NCI-H146 (cell line): ENCODE data around the gene ZNF48.

Experiments
- DNase-seq: peaks from one replicate; lab custom pipeline; 2025; lab: John Stamatoyannopoulos, UW

ZNF48 gene

DNA sequence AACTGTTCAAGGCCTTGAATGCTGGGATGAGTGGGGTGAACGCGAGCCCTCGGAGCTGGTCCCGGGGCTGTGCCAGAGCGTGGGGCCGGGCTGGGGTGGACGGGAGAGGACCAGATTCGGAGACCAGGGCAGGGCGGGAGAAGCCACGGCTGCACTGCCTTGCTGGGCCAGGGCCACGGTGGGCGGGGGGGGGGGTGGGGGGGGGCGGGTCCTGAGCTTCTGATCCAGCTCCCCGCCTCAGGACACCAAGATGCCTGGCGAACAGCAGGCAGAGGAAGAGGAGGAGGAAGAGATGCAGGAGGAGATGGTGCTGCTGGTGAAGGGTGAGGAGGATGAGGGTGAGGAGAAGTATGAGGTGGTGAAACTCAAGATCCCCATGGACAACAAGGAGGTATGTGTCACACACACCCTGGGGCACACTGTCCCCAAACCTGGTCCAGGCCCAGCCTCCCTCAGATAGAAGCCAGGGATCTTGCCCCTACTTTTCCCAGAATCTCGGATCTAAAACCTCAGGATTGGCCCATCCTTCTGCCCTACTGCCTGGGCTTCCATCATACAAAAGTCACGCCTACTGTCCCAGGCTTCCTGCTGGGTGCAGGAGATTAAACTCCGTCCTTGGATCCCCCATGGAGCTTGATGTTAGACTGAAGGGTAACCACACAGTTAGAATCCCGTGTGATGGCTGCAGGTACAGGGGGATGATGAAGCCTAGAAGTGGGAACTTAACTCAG is 12.7 kb downstream of the ZNF48 start:
- peak; percentile 41 for DNase-seq

GRCh38 chr16:30409125-30410060 is 14.2 kb downstream of the ZNF48 start:
- peak; percentile 87 for DNase-seq

GRCh38 chr16:30413112-30413806 is 18.0 kb downstream of the ZNF48 start:
- no peak for DNase-seq

- DNase-seq, result no peak
Measured at GRCh38 chr16:30414159-30414558, 18.9 kb downstream of the ZNF48 start.

DNA sequence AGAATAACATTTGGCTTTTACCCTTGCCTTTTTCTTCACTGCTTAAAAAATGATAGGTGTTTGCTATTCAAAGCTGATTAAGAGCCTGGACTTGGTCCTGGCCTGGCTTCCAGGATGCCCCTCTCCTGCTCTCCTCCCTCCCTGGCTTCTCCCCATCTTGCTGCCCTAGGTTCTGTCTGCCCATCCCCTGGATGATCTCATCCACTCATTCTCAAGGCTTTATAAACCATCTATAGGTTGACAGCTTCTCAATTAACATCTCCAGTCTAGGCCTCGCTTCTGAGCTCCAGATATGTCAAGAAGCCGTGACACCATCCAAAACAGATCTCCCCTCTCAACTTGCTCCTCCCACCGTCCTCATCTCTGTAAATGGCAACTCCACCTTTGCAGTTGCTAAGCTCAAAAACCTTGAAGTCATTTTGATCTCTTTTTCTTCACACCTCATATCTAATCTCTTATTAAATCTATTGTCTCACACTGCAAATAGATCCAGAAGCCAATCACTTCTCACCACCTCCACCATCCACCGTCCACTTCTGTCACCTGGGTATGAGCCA is 20.9 kb downstream of the ZNF48 start:
- no peak for DNase-seq

- peak; percentile 51 for DNase-seq
Measured at GRCh38 chr16:30416624-30417528, 21.7 kb downstream of the ZNF48 start.

DNA sequence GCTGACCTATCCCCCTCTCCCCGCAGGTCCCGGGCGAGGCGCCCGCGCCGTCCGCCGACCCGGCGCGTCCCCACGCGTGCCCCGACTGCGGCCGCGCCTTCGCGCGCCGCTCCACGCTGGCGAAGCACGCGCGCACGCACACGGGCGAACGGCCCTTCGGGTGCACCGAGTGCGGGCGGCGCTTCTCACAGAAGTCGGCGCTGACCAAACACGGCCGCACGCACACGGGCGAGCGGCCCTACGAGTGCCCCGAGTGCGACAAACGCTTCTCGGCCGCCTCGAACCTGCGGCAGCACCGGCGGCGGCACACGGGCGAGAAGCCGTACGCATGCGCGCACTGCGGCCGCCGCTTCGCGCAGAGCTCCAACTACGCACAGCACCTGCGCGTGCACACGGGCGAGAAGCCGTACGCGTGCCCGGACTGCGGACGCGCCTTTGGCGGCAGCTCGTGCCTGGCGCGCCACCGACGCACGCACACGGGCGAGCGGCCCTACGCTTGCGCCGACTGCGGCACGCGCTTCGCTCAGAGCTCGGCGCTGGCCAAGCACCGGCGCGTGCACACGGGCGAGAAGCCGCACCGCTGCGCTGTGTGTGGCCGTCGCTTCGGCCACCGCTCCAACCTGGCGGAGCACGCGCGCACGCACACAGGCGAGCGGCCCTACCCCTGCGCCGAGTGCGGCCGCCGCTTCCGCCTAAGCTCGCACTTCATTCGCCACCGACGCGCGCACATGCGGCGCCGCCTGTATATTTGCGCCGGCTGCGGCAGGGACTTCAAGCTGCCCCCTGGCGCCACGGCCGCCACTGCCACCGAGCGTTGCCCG is 22.5 kb downstream of the ZNF48 start:
- peak; percentile 96 for DNase-seq

DNA sequence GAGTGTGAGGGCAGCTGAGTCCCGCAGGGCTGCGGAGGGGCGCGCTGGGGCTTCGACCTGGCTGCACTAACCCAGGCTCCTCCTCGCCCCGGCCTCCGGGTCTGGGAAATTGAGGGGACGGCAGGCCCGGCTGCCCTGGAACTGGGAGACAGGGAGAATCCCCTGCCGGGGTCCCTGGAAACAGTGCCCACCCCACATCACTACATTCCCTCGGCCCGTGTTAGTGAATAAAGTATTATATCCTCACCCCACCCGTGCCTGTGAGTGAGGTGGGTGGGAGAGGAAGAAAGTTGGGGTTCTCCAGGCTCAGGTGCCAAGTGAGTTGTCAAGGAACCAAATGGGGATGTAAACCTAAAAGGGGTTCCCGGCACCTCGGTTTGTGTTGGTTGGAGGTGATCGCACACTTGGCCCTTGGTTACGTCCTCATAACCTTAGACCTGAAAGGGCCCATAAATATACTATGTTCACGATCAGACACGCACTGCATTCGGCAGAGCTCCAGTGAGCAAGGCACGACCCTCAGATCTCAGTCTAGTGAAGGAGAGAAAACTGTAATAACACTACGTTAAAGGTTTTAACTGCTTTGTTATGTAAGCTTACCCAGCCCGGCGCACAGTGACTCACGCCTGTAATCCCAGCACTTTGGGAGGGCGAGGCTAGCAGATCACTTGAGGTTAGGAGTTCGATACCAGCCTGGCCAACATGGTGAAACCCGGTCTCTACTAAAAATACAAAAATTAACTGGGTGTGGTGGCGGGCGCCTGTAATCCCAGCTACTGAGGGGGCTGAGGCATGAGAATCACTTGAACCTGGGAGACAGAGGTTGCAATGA is 23.3 kb downstream of the ZNF48 start:
- DNase-seq, result no peak

GRCh38 chr16:30421010-30421409 is 25.8 kb downstream of the ZNF48 start:
- DNase-seq, result no peak

DNA sequence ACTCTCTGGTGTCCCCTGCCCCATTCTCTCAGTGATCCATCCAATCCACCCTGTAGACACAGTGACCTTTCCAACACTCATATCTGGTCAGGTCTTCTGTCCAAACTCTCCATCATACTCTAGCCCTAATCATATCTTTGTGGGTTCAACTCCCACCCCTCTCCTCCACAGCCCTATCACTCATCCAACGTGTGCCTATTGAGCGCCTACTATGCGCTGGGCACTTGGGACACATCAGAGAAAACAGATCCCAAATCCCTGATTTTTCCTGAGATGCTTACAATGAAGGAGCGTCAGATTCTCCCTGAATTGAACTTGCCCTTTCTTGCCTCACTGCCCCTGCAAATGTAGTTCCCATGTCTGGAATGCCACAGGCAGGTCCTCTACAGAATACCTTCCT is 32.8 kb downstream of the ZNF48 start:
- DNase-seq, result no peak

GRCh38 chr16:30429418-30429677 is 34.1 kb downstream of the ZNF48 start:
- DNase-seq, result no peak

- DNase-seq, result peak; percentile 100
Measured at GRCh38 chr16:30429678-30430427, 34.6 kb downstream of the ZNF48 start, which contains the start of gene DCTPP1. Gene DCTPP1 (minus strand): TSS chr16:30430030. CDS start chr16:30429980, 50 bp downstream.

DNA sequence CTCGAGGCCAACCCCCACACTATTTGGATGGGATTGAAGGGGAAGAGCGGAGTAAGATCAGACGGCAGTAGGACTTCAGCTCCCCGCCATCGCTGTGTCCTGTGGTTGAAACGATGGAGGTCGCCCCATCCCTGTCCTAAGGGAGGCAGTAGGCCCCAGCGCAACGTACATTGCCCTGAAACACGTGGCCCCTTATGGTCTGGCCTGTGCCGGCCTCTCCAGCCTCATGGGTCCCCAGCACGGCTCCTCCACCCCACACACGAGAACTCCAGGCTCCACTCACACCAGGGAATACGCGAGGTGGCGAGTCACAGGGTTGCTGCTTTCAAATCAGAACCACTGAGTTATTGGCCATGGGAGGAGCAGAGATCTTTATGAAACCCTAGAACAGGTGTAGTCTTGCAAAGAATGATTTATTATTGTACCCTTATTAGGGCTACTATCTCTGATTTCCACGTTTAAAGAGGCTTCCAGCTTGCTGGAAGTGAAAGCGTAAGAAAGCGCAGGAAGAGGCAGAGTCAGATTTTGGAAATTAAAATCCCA is 35.3 kb downstream of the ZNF48 start:
- no peak for DNase-seq

- DNase-seq, result no peak
Measured at GRCh38 chr16:30434852-30435251, 39.6 kb downstream of the ZNF48 start.

- DNase-seq, result peak; percentile 70
Measured at GRCh38 chr16:30437511-30438046, 42.4 kb downstream of the ZNF48 start.

DNA sequence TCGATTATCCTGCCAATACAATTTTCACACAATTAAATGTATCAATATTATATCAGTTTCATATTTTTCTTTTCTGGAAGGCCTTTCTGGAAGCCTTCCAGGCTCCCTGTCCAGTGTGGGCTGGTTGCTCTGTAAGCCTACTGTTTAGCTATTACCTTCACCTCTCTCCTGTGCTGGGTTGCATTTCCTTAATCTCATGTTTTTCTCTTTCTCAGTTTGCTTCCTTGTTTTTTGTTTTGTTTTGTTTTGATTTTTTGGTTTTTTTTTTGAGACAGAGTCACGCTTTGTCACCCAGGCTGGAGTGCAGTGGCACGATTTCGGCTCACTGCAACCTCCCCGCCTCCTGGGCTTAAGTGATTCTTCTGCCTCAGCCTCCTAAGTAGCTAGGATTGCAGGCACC is 43.6 kb downstream of the ZNF48 start:
- no peak for DNase-seq

DNA sequence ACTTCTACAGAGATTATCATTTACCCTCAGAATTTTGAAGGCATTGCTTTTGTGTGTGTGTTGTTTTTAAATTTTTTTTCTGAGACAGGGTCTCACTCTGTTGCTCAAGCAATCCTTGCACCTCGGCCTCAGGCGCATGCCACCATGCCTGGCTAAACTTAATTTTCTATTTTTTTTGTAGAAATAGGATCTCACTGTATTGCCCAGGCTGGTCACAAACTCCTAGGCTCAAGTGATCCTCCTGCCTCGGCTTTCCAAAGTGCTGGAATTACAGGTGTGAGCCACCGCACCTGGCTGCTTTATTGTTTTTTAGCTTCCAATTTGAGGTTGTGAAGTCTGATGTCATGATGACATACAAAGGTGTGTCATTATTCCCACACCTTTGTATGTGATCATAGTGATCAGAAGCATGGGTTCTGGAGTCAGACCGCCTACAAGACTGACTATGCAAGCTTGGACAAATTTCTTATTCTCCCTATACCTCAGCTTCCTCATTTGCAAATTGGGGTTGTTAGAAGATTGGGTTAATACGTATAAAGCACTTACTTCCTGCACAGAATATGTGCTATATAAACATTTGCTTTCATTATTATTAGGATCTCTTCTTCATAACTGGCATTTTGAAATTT is 44.6 kb downstream of the ZNF48 start:
- DNase-seq, result no peak

DNA sequence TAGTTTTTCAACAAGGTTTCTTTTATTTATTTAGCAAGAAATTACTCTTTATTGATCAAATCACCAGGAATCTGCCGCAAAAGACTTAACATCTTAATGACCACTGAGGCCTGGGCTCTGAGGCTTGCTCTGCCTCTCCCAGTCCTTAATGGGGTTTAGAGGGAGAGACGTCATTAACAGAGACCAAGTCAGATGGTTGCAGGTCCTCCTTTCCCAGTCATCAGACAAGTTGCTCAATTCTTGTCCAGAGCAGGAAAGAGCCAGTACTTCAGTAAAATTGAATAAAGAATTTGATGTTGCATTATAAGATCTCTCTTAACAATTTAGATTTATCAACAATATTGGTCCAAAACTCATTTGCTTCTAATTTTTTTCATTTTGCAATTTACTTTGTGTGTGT is 48.4 kb downstream of the ZNF48 start:
- no peak for DNase-seq
